ENCODE measurements around the gene TOX2. TPM values are rescaled to one million over a fixed set of nuclear protein-coding genes. Genes with fewer than 3 reads are reported as not detected.
A peak's percentile ranks its signal among the peaks of the same experiment; 100 is the strongest.

The TOX2 gene
- total RNA-seq, 1 experiment from 2014 or later: not detected

DNA sequence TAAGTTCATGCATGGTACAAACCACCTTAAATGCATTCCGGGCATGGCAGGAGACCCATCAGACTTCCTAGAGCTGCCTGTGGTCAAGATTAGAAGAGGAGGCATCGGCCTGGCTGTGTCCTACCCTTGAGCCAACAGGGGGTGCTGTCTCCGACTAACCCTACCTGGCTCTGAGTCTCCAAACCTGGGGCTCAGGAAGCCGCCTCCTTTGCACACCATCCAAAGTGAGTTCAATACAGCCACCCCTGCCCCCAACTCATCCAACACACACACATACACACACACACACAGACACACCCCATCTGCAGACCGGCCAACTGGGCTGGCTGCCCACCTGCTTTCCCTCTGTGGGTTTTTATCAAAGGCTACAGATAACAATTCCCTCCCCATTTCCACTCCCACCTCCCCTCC is 195.3 kb downstream of the TOX2 start:
- Mint-ChIP-seq H3K27ac (ENCODE audit: unreplicated experiment) (no peak overlapping the region), H3K4me3 (ENCODE audit: unreplicated experiment) (no peak overlapping the region), H3K4me1 (ENCODE audit: low read depth, unreplicated experiment) (no peaks in the 10 kb centered on the region), H3K27me3 (ENCODE audit: insufficient read depth, unreplicated experiment) (peaks cover 13% of the 10 kb centered on the region), H3K9me3 (ENCODE audit: unreplicated experiment) (peaks cover 35% of the 10 kb centered on the region), H3K36me3 (ENCODE audit: insufficient read depth, unreplicated experiment) (no peaks in the 10 kb centered on the region)
- Histone ChIP-seq H3K9me3 (peaks cover 16% of the 10 kb centered on the region), H3K36me3 (ENCODE audit: control insufficient read depth, insufficient read depth, low read length) (no peaks in the 10 kb centered on the region), H3K4me3 (ENCODE audit: low read depth, low read length) (no peak overlapping the region), H3K4me1 (no peaks in the 10 kb centered on the region), H3K27me3 (replicated peaks; ENCODE audit: control insufficient read depth, insufficient read depth, low read length) (no peaks in the 10 kb centered on the region)
- intact Hi-C loops (cut with micrococcal nuclease; ENCODE audit: unreplicated experiment): no loop called here
- no TSS peak for BruUV-seq (replicated peaks)
- TF ChIP-seq, protein P1, sequence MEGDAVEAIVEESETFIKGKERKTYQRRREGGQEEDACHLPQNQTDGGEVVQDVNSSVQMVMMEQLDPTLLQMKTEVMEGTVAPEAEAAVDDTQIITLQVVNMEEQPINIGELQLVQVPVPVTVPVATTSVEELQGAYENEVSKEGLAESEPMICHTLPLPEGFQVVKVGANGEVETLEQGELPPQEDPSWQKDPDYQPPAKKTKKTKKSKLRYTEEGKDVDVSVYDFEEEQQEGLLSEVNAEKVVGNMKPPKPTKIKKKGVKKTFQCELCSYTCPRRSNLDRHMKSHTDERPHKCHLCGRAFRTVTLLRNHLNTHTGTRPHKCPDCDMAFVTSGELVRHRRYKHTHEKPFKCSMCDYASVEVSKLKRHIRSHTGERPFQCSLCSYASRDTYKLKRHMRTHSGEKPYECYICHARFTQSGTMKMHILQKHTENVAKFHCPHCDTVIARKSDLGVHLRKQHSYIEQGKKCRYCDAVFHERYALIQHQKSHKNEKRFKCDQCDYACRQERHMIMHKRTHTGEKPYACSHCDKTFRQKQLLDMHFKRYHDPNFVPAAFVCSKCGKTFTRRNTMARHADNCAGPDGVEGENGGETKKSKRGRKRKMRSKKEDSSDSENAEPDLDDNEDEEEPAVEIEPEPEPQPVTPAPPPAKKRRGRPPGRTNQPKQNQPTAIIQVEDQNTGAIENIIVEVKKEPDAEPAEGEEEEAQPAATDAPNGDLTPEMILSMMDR (IDR thresholded peaks at IDR 0.05; ENCODE audit: insufficient read depth in 1 of 2, low read depth in 1 of 2, low read length in 1 of 2, severe bottlenecking in 1 of 2, unreplicated experiment in 1 of 2): no peak
- ChIA-PET POLR2A (no interaction called here), CTCF (interaction anchor here (0.7 to 0.9 kb wide), 2 partner anchors 11 to 80 kb away, joined by 3 read pairs; no protein-coding TSS in a partner anchor)
- peak in 1 of 2 experiments; percentile 47 for DNase-seq

DNA sequence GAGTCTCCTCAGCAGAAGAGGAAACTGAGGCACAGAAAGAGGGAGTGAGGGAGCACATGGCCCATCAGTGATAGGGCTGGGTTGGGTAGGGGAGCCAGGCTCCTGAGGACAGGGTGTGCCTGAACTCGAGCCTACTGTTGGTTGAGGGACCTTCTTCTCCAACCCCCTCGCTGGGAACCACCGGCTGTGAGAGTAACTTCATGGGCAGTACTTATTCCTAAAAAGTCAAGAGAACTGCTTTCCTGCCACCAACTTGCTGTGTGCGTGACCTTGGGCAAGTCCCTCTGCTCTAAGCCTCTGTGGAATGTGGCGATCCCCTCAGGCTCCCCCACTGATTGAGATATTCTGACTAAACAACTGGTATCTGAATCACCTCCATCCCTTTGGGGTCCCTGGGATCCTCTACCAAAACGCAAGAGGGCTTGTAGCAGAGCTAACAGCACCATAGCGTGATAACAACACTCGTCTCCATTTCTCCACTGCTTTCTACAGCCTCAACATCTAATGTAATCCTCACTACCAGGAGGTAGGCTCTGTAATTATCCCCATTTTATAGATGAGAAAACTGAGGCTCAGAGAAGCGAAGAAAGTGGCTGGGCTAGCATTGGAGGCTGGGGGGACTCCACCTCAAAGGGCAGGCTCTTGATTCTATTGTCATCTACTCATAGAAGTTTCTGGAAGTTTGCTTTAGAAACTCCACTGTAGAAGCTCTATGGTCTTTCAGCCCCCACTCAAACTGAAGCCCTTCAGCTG is 196.3 kb downstream of the TOX2 start:
- intact Hi-C loops (cut with micrococcal nuclease; ENCODE audit: unreplicated experiment): no loop called here
- H3K27me3 ChIP-seq (replicated peaks; ENCODE audit: control insufficient read depth, insufficient read depth, low read length): no peaks in the 10 kb centered on the region
- ChIA-PET POLR2A (no interaction called here), CTCF (interaction anchor here (7.4 kb wide), 1 partner anchor 79 kb away, joined by 439 read pairs; the partner anchor contains the start of gene JPH2)
- H3K4me1 ChIP-seq: no peaks in the 10 kb centered on the region
- TF ChIP-seq, protein P1 (IDR thresholded peaks at IDR 0.05; ENCODE audit: insufficient read depth in 1 of 2, low read depth in 1 of 2, low read length in 1 of 2, severe bottlenecking in 1 of 2, unreplicated experiment in 1 of 2): no peak
- H3K27ac Mint-ChIP-seq (ENCODE audit: unreplicated experiment): no peak overlapping the region
- H3K4me1 Mint-ChIP-seq (ENCODE audit: low read depth, unreplicated experiment): no peaks in the 10 kb centered on the region
- DNase-seq: peak in 1 of 2 experiments; percentile 38
- BruUV-seq (replicated peaks): no TSS peak
- H3K9me3 Mint-ChIP-seq (ENCODE audit: unreplicated experiment): peaks cover 35% of the 10 kb centered on the region
- no peak overlapping the region for H3K4me3 ChIP-seq (ENCODE audit: low read depth, low read length)
- H3K36me3 ChIP-seq (ENCODE audit: control insufficient read depth, insufficient read depth, low read length): no peaks in the 10 kb centered on the region
- H3K27me3 Mint-ChIP-seq (ENCODE audit: insufficient read depth, unreplicated experiment): peaks cover 7% of the 10 kb centered on the region
- H3K36me3 Mint-ChIP-seq (ENCODE audit: insufficient read depth, unreplicated experiment): no peaks in the 10 kb centered on the region
- H3K4me3 Mint-ChIP-seq (ENCODE audit: unreplicated experiment): no peak overlapping the region
- peaks cover 16% of the 10 kb centered on the region for H3K9me3 ChIP-seq

DNA sequence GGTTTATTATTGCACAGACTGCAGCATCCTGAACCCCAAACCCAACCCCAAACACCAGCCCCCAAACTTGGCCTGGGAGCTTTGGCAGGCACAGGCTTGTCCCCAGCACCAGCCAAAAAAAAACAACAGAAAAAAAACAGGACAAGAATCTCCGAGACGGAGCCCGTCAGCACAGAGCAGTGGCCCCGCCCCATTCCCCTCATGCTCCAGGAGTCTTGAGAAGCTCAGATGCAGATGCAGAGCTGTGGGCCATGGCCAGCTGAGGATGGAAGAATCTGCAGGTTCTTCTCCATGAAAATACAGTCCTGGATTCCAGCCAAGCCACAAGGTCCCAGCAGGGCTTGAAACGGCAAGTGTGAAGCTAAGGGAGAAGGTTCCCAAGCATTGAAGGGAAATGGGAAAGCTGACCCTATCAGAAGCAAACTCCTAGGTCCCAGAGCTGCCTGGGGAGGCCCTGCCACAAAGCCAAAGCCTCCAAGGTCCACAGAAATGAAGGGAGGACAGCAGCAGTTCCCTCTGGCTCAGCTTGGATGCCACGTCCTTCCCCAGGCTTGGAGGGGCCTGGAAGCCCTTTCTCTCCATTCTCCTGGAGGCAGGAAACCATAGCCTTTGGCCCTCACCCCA is 197.2 kb downstream of the TOX2 start:
- H3K27me3 ChIP-seq (replicated peaks; ENCODE audit: control insufficient read depth, insufficient read depth, low read length): no peaks in the 10 kb centered on the region

More for the DNA sequence above, 197.2 kb downstream of the TOX2 start:
- Mint-ChIP-seq H3K4me1 (ENCODE audit: low read depth, unreplicated experiment) (no peaks in the 10 kb centered on the region), H3K27ac (ENCODE audit: unreplicated experiment) (no peak overlapping the region), H3K27me3 (ENCODE audit: insufficient read depth, unreplicated experiment) (peaks cover 2% of the 10 kb centered on the region), H3K36me3 (ENCODE audit: insufficient read depth, unreplicated experiment) (no peaks in the 10 kb centered on the region), H3K9me3 (ENCODE audit: unreplicated experiment) (peaks cover 30% of the 10 kb centered on the region), H3K4me3 (ENCODE audit: unreplicated experiment) (no peak overlapping the region)
- no peak overlapping the region for H3K4me3 ChIP-seq (ENCODE audit: low read depth, low read length)
- H3K4me1 ChIP-seq: no peaks in the 10 kb centered on the region
- CTCF ChIA-PET: interaction anchor here (0.6 to 7.4 kb wide), 2 partner anchors 64 to 78 kb away, joined by 5 to 439 read pairs; partner anchors contain the start of gene JPH2
- DNase-seq: peak in 1 of 2 experiments; percentile 47
- TF ChIP-seq, protein P1 (IDR thresholded peaks at IDR 0.05; ENCODE audit: insufficient read depth in 1 of 2, low read depth in 1 of 2, low read length in 1 of 2, severe bottlenecking in 1 of 2, unreplicated experiment in 1 of 2): no peak
- BruUV-seq (replicated peaks): no TSS peak
- POLR2A ChIA-PET: interaction anchor here (0.6 kb wide), 1 partner anchor 655 kb away, joined by 9 read pairs; no protein-coding TSS in a partner anchor
- peaks cover 16% of the 10 kb centered on the region for H3K9me3 ChIP-seq
- no peaks in the 10 kb centered on the region for H3K36me3 ChIP-seq (ENCODE audit: control insufficient read depth, insufficient read depth, low read length)
- intact Hi-C loops (cut with micrococcal nuclease; ENCODE audit: unreplicated experiment): no loop called here

All from Caco-2 (cell line).